AG09309 (cell line): Measurements from ENCODE around the gene RINT1.

Experiments used
- DNase-seq: peaks from one replicate; pipeline ENCODE4 v3.0.0-alpha.2; 2010; ENCODE audit warnings: low read depth
- H3K4me3 ChIP-seq: 2 replicates; pipeline ENCODE4 v1.5.1; 2011; ENCODE audit warnings: mild to moderate bottlenecking, low read depth, low read length, moderate library complexity; ENCODE audit not compliant: control insufficient read depth
- CTCF ChIP-seq: IDR thresholded peaks from 2 replicates; pipeline ENCODE4 v1.5.1; 2011; ENCODE audit warnings: mild to moderate bottlenecking, low read depth, low read length, inconsistent platforms; ENCODE audit not compliant: insufficient read depth, control insufficient read depth; ENCODE audit errors: missing control alignments

Gene RINT1

GRCh38 chr7:105613611-105614330, 81.8 kb downstream of the RINT1 start:
- DNase-seq = no peak
- TF ChIP-seq CTCF = no peak
- no peak overlapping the region for H3K4me3 ChIP-seq

GRCh38 chr7:105614341-105614840, 82.4 kb downstream of the RINT1 start:
- no peak for DNase-seq
- H3K4me3 ChIP-seq = no peak overlapping the region
- TF ChIP-seq CTCF = no peak
